Upper lobe of right lung (tissue), 1 donor: Measurements from ENCODE around the gene RAB40C. TPM values are rescaled to one million over a fixed set of nuclear protein-coding genes. Genes with fewer than 3 reads are reported as not detected.

Source experiments
- ATAC-seq: fragments of 200-7000 bp; cut with Tn5 transposase; one replicate; pipeline ENCODE4 v1.9.1; 2020; ENCODE audit warnings: mild to moderate bottlenecking, moderate library complexity
- DNase-seq: peaks from one replicate; pipeline ENCODE4 v3.0.0-alpha.2; 2020
- H3K27ac ChIP-seq: fragments of 200-600 bp; one replicate; pipeline ENCODE4 v1.8.0; 2022
- H3K27me3 ChIP-seq: fragments of 200-600 bp; one replicate; pipeline ENCODE4 v1.8.0; 2022; ENCODE audit warnings: mild to moderate bottlenecking
- H3K36me3 ChIP-seq: fragments of 200-600 bp; one replicate; pipeline ENCODE4 v1.8.0; 2022
- H3K4me1 ChIP-seq: fragments of 200-600 bp; one replicate; pipeline ENCODE4 v1.8.0; 2022
- H3K4me3 ChIP-seq: fragments of 200-600 bp; one replicate; pipeline ENCODE4 v1.8.0; 2022; ENCODE audit warnings: mild to moderate bottlenecking
- H3K9me3 ChIP-seq: fragments of 200-600 bp; one replicate; pipeline ENCODE4 v1.8.0; 2022
- intact Hi-C: fragments of 100-400 bp; cut with DNase I; formaldehyde crosslinking; loops from one replicate; pipeline ENCODE4 v1.11.0; 2022
- total RNA-seq: library from RNA; stranded (reverse); fragmentation: NEBNext Ultra II Directional; extraction: Animal tissue kit (Norgen Biotek cat#: 25700); gene quantifications from one replicate; pipeline ENCODE4 v1.2.1, GENCODE V29; 2021
- TF ChIP-seq, protein P1 (sequence below): fragments of 200-600 bp; IDR thresholded peaks from one replicate; pipeline ENCODE4 v1.8.0; 2022; ENCODE audit warnings: antibody characterized with exemption
- donor health status: DM: no; HTN: yes; CAD: no; lungs with severe emphysema.

RAB40C gene
- total RNA-seq, 1 donor from 2014 or later = 47.6 TPM

DNA sequence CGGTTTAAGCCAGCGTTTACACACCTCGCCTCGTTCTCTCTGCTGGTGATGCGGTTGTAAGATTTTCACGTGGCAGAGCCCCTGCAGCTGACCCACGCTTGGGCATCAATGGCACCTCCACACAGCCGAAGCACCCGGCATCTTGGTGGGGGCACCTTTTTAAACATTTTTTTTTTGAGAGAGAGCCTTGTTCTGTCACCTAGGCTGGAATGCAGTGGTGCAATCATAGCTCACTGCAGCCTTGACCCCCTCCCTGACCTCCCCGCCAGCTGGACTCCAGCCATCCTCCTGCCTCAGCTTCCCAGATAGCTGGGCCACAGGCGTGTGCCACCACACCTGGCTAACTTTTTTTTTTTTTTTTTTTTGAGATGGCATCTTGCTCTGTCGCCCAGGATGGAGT is 64.2 kb downstream of the RAB40C start:
- intact Hi-C loops = no loop called here
- H3K36me3 ChIP-seq = no peaks in the 10 kb centered on the region
- TF ChIP-seq, protein P1, sequence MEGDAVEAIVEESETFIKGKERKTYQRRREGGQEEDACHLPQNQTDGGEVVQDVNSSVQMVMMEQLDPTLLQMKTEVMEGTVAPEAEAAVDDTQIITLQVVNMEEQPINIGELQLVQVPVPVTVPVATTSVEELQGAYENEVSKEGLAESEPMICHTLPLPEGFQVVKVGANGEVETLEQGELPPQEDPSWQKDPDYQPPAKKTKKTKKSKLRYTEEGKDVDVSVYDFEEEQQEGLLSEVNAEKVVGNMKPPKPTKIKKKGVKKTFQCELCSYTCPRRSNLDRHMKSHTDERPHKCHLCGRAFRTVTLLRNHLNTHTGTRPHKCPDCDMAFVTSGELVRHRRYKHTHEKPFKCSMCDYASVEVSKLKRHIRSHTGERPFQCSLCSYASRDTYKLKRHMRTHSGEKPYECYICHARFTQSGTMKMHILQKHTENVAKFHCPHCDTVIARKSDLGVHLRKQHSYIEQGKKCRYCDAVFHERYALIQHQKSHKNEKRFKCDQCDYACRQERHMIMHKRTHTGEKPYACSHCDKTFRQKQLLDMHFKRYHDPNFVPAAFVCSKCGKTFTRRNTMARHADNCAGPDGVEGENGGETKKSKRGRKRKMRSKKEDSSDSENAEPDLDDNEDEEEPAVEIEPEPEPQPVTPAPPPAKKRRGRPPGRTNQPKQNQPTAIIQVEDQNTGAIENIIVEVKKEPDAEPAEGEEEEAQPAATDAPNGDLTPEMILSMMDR = no peak
- peaks cover 8% of the 10 kb centered on the region for H3K4me1 ChIP-seq
- no peaks in the 10 kb centered on the region for H3K27me3 ChIP-seq
- no peak overlapping the region for H3K4me3 ChIP-seq
- DNase-seq (no peak), ATAC-seq (no peak)
- H3K9me3 ChIP-seq = no peaks in the 10 kb centered on the region
- no peak overlapping the region for H3K27ac ChIP-seq

DNA sequence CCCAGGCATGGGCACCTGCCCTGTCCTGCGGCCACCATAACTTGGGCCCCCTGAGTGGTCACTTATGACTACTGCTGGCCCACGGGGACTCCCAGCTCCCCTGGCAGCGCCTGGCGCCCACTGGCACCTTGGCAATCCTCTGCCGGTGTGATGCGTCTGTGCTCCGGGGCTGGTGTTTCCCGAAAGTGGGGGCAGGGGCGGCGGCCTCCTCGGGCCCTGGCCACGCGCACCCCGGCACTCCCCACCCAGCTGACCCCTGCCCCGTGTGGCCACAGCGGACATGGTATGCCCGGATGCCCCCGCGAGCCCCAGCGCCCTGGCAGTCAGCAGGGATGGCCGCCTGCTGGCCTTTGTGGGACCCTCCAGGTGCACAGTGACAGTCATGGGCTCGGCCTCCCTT is 67.6 kb downstream of the RAB40C start:
- no peaks in the 10 kb centered on the region for H3K27me3 ChIP-seq
- no peak overlapping the region for H3K4me3 ChIP-seq
- H3K36me3 ChIP-seq = no peaks in the 10 kb centered on the region
- no peak for ATAC-seq
- TF ChIP-seq, protein P1 = no peak
- intact Hi-C loops = no loop called here
- H3K27ac ChIP-seq = no peak overlapping the region
- no peak for DNase-seq
- no peaks in the 10 kb centered on the region for H3K9me3 ChIP-seq
- peaks cover 3% of the 10 kb centered on the region for H3K4me1 ChIP-seq

DNA sequence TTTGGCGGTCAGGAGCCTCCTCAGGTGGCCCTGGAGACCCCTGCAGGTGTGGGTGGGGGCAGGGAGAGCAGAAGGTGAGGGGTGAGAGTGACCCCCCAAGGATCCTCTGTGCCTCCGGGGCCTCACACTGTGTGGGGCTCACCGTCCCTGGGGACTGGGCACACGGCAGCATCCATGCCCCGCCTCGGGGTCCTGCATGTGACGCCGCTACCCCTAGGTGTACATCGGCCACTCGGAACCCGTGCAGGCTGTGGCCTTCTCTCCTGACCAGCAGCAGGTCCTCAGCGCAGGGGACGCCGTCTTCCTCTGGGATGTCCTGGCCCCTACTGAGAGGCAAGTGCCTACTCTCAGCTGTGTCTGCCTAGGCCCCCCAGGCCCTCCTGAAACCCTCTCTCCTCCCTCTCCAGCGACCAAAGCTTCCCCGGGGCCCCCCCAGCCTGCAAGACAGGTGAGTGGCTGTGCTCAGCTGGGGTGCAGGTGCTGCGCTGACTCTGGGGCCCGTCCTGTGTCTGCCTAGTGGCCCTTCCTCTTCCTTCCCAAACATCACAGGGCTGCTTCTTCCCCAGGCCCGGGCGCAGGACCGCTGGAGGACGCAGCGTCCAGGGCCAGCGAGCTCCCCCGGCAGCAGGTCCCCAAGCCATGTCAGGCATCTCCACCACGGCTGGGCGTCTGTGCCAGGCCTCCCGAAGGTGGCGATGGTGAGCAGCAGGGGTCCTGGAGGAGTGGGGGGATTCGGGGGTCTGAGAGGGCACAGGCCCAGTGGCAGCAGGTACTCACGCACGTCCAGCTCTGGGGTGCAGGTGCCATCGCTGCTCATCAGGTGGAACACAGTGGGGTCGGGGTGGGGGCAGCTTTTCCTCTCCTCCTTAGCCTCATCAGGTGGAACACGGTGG is 69.1 kb downstream of the RAB40C start:
- TF ChIP-seq, protein P1 = no peak

DNA sequence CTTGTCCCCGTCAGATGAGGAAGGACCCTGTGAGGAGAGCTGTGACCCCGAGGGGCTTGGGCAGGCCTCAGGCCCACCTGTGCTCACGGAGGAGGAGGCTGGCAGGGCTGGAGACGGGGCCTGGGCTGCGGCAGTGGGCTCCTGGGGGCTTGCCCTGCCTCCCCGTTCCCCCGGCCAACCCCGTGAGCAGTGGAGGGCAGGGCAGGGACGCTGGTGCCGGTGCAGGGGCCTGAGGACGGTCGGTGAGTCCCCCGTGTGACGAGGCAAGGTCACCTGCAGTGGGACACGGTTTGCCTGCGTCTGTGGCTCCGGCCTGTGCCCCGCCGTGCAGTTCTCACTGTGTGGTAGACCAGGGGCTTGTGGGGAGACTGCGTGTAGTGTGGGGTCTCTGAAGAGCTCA is 69.8 kb downstream of the RAB40C start:
- no peaks in the 10 kb centered on the region for H3K36me3 ChIP-seq
- H3K4me3 ChIP-seq = no peak overlapping the region
- ATAC-seq (no peak), DNase-seq (no peak)
- TF ChIP-seq, protein P1 = no peak
- H3K4me1 ChIP-seq = peaks cover 3% of the 10 kb centered on the region
- intact Hi-C loops = no loop called here
- H3K9me3 ChIP-seq = no peaks in the 10 kb centered on the region
- H3K27me3 ChIP-seq = no peaks in the 10 kb centered on the region
- no peak overlapping the region for H3K27ac ChIP-seq

More for the DNA sequence above, 69.1 kb downstream of the RAB40C start:
- DNase-seq (no peak), ATAC-seq (no peak)
- Histone ChIP-seq H3K36me3 (no peaks in the 10 kb centered on the region), H3K27me3 (no peaks in the 10 kb centered on the region), H3K9me3 (no peaks in the 10 kb centered on the region), H3K4me1 (peaks cover 3% of the 10 kb centered on the region), H3K27ac (no peak overlapping the region), H3K4me3 (no peak overlapping the region)
- intact Hi-C loops = no loop called here

DNA sequence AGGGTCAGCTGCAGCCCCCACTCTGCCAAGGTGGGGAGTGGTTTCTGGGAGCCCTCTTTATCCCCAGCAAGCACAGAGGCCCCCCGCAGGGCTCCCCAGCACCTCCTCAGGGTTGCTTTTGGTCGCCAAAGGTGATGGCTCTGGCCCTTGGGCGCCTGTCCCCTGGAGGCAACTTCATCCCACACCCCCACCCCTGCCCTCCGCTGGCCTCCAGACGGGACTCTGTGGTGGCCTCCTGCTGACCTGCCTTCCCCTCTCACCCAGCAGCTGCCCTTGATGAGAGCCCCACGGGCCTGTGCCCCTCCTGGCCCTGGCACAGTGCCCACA is 70.2 kb downstream of the RAB40C start:
- H3K4me1 ChIP-seq = peaks cover 3% of the 10 kb centered on the region
- no peak for DNase-seq
- no peaks in the 10 kb centered on the region for H3K27me3 ChIP-seq
- TF ChIP-seq, protein P1 = no peak
- ATAC-seq = no peak
- H3K9me3 ChIP-seq = no peaks in the 10 kb centered on the region
- intact Hi-C loops = no loop called here
- no peak overlapping the region for H3K4me3 ChIP-seq
- no peaks in the 10 kb centered on the region for H3K36me3 ChIP-seq
- peak overlapping the region; percentile 26 for H3K27ac ChIP-seq
